ENCODE results near the gene PBLD.

The PBLD gene

GRCh38 chr10:68302871-68303270 is 29.9 kb downstream of the PBLD start:
- Histone ChIP-seq H3K4me3 (ENCODE audit: insufficient read depth, low read depth, low read length, poor library complexity, severe bottlenecking) (no peak overlapping the region), H3K4me1 (ENCODE audit: control insufficient read depth, insufficient read depth, low read length, poor library complexity, severe bottlenecking) (no peaks in the 10 kb centered on the region), H3K27me3 (replicated peaks; ENCODE audit: control insufficient read depth, insufficient read depth, low read length, poor library complexity, severe bottlenecking) (no peaks in the 10 kb centered on the region), H3K9me3 (ENCODE audit: control insufficient read depth, low read length) (no peaks in the 10 kb centered on the region), H3K36me3 (ENCODE audit: control insufficient read depth, insufficient read depth, low read length) (no peaks in the 10 kb centered on the region), H3K27ac (ENCODE audit: insufficient read depth, low read length, poor library complexity, severe bottlenecking) (no peak overlapping the region)
- DNase-seq: no peak

- Histone ChIP-seq H3K4me3 (ENCODE audit: insufficient read depth, low read depth, low read length, poor library complexity, severe bottlenecking) (no peak overlapping the region), H3K27ac (ENCODE audit: insufficient read depth, low read length, poor library complexity, severe bottlenecking) (no peak overlapping the region), H3K9me3 (ENCODE audit: control insufficient read depth, low read length) (no peaks in the 10 kb centered on the region), H3K4me1 (ENCODE audit: control insufficient read depth, insufficient read depth, low read length, poor library complexity, severe bottlenecking) (no peaks in the 10 kb centered on the region), H3K27me3 (replicated peaks; ENCODE audit: control insufficient read depth, insufficient read depth, low read length, poor library complexity, severe bottlenecking) (no peaks in the 10 kb centered on the region), H3K36me3 (ENCODE audit: control insufficient read depth, insufficient read depth, low read length) (no peaks in the 10 kb centered on the region)
- DNase-seq: no peak
Observed at GRCh38 chr10:68302503-68302823, 30.3 kb downstream of the PBLD start.

GRCh38 chr10:68301790-68302502 is 30.8 kb downstream of the PBLD start:
- Histone ChIP-seq H3K36me3 (ENCODE audit: control insufficient read depth, insufficient read depth, low read length) (no peaks in the 10 kb centered on the region), H3K9me3 (ENCODE audit: control insufficient read depth, low read length) (no peaks in the 10 kb centered on the region), H3K27ac (ENCODE audit: insufficient read depth, low read length, poor library complexity, severe bottlenecking) (no peak overlapping the region), H3K27me3 (replicated peaks; ENCODE audit: control insufficient read depth, insufficient read depth, low read length, poor library complexity, severe bottlenecking) (no peaks in the 10 kb centered on the region), H3K4me3 (ENCODE audit: insufficient read depth, low read depth, low read length, poor library complexity, severe bottlenecking) (no peak overlapping the region), H3K4me1 (ENCODE audit: control insufficient read depth, insufficient read depth, low read length, poor library complexity, severe bottlenecking) (no peaks in the 10 kb centered on the region)
- no peak for DNase-seq

GRCh38 chr10:68301301-68301700 is 31.4 kb downstream of the PBLD start:
- Histone ChIP-seq H3K36me3 (ENCODE audit: control insufficient read depth, insufficient read depth, low read length) (no peaks in the 10 kb centered on the region), H3K4me3 (ENCODE audit: insufficient read depth, low read depth, low read length, poor library complexity, severe bottlenecking) (no peak overlapping the region), H3K4me1 (ENCODE audit: control insufficient read depth, insufficient read depth, low read length, poor library complexity, severe bottlenecking) (no peaks in the 10 kb centered on the region), H3K27me3 (replicated peaks; ENCODE audit: control insufficient read depth, insufficient read depth, low read length, poor library complexity, severe bottlenecking) (no peaks in the 10 kb centered on the region), H3K27ac (ENCODE audit: insufficient read depth, low read length, poor library complexity, severe bottlenecking) (no peak overlapping the region), H3K9me3 (ENCODE audit: control insufficient read depth, low read length) (no peaks in the 10 kb centered on the region)
- no peak for DNase-seq

GRCh38 chr10:68296843-68297663 is 35.7 kb downstream of the PBLD start:
- Histone ChIP-seq H3K27me3 (replicated peaks; ENCODE audit: control insufficient read depth, insufficient read depth, low read length, poor library complexity, severe bottlenecking) (no peaks in the 10 kb centered on the region), H3K4me3 (ENCODE audit: insufficient read depth, low read depth, low read length, poor library complexity, severe bottlenecking) (no peak overlapping the region), H3K36me3 (ENCODE audit: control insufficient read depth, insufficient read depth, low read length) (no peaks in the 10 kb centered on the region), H3K4me1 (ENCODE audit: control insufficient read depth, insufficient read depth, low read length, poor library complexity, severe bottlenecking) (no peaks in the 10 kb centered on the region), H3K27ac (ENCODE audit: insufficient read depth, low read length, poor library complexity, severe bottlenecking) (no peak overlapping the region), H3K9me3 (ENCODE audit: control insufficient read depth, low read length) (no peaks in the 10 kb centered on the region)
- DNase-seq: no peak

GRCh38 chr10:68290736-68291135 is 42.0 kb downstream of the PBLD start:
- H3K4me1 ChIP-seq (ENCODE audit: control insufficient read depth, insufficient read depth, low read length, poor library complexity, severe bottlenecking): no peaks in the 10 kb centered on the region

GRCh38 chr10:68288717-68289116 is 44.0 kb downstream of the PBLD start:
- DNase-seq: no peak
- Histone ChIP-seq H3K36me3 (ENCODE audit: control insufficient read depth, insufficient read depth, low read length) (no peaks in the 10 kb centered on the region), H3K4me1 (ENCODE audit: control insufficient read depth, insufficient read depth, low read length, poor library complexity, severe bottlenecking) (no peaks in the 10 kb centered on the region)

More at GRCh38 chr10:68290736-68291135, 42.0 kb downstream of the PBLD start:
- DNase-seq: no peak
- no peaks in the 10 kb centered on the region for H3K9me3 ChIP-seq (ENCODE audit: control insufficient read depth, low read length)
- no peak overlapping the region for H3K27ac ChIP-seq (ENCODE audit: insufficient read depth, low read length, poor library complexity, severe bottlenecking)
- H3K27me3 ChIP-seq (replicated peaks; ENCODE audit: control insufficient read depth, insufficient read depth, low read length, poor library complexity, severe bottlenecking): no peaks in the 10 kb centered on the region
- H3K4me3 ChIP-seq (ENCODE audit: insufficient read depth, low read depth, low read length, poor library complexity, severe bottlenecking): no peak overlapping the region
- H3K36me3 ChIP-seq (ENCODE audit: control insufficient read depth, insufficient read depth, low read length): no peaks in the 10 kb centered on the region

GRCh38 chr10:68284062-68285001 is 48.4 kb downstream of the PBLD start:
- DNase-seq: no peak
- Histone ChIP-seq H3K27ac (ENCODE audit: insufficient read depth, low read length, poor library complexity, severe bottlenecking) (no peak overlapping the region), H3K36me3 (ENCODE audit: control insufficient read depth, insufficient read depth, low read length) (no peaks in the 10 kb centered on the region), H3K9me3 (ENCODE audit: control insufficient read depth, low read length) (no peaks in the 10 kb centered on the region), H3K4me1 (ENCODE audit: control insufficient read depth, insufficient read depth, low read length, poor library complexity, severe bottlenecking) (no peaks in the 10 kb centered on the region), H3K4me3 (ENCODE audit: insufficient read depth, low read depth, low read length, poor library complexity, severe bottlenecking) (no peak overlapping the region), H3K27me3 (replicated peaks; ENCODE audit: control insufficient read depth, insufficient read depth, low read length, poor library complexity, severe bottlenecking) (no peaks in the 10 kb centered on the region)

More at GRCh38 chr10:68288717-68289116, 44.0 kb downstream of the PBLD start:
- Histone ChIP-seq H3K27ac (ENCODE audit: insufficient read depth, low read length, poor library complexity, severe bottlenecking) (no peak overlapping the region), H3K9me3 (ENCODE audit: control insufficient read depth, low read length) (no peaks in the 10 kb centered on the region), H3K4me3 (ENCODE audit: insufficient read depth, low read depth, low read length, poor library complexity, severe bottlenecking) (no peak overlapping the region), H3K27me3 (replicated peaks; ENCODE audit: control insufficient read depth, insufficient read depth, low read length, poor library complexity, severe bottlenecking) (no peaks in the 10 kb centered on the region)

- H3K27ac ChIP-seq (ENCODE audit: insufficient read depth, low read length, poor library complexity, severe bottlenecking): no peak overlapping the region
- no peaks in the 10 kb centered on the region for H3K36me3 ChIP-seq (ENCODE audit: control insufficient read depth, insufficient read depth, low read length)
- H3K27me3 ChIP-seq (replicated peaks; ENCODE audit: control insufficient read depth, insufficient read depth, low read length, poor library complexity, severe bottlenecking): no peaks in the 10 kb centered on the region
- H3K9me3 ChIP-seq (ENCODE audit: control insufficient read depth, low read length): no peaks in the 10 kb centered on the region
- no peaks in the 10 kb centered on the region for H3K4me1 ChIP-seq (ENCODE audit: control insufficient read depth, insufficient read depth, low read length, poor library complexity, severe bottlenecking)
- DNase-seq: no peak
- no peak overlapping the region for H3K4me3 ChIP-seq (ENCODE audit: insufficient read depth, low read depth, low read length, poor library complexity, severe bottlenecking)
Observed at GRCh38 chr10:68280758-68281157, 52.0 kb downstream of the PBLD start.
